Keratinocyte (primary cell): ENCODE results near the gene NR2F1. TPM values are rescaled to one million over a fixed set of nuclear protein-coding genes. Genes with fewer than 3 reads are reported as not detected.

ENCODE experiments used
- DNase-seq: peaks from one replicate; pipeline ENCODE4 v3.0.0-alpha.2; 2011; ENCODE audit warnings: low read depth, missing footprints, low spot score
- FAIRE-seq: peaks from 2 replicates; lab custom pipeline; 2011; peaks lifted over from hg19 to GRCh38; lab: Jason Lieb, UNC
- H2AFZ ChIP-seq: 2 replicates; pipeline ENCODE4 v1.6.0; 2012; ENCODE audit warnings: low read length, control low read depth, inconsistent platforms; ENCODE audit not compliant: control insufficient read depth
- H3K27ac ChIP-seq: 2 replicates; pipeline ENCODE4 v1.5.1; 2011; ENCODE audit warnings: low read length; ENCODE audit not compliant: control insufficient read depth, insufficient read depth
- H3K27me3 ChIP-seq: 3 replicates; pipeline ENCODE4 v1.6.0; 2011; ENCODE audit warnings: low read length; ENCODE audit not compliant: control insufficient read depth, insufficient read depth; ENCODE audit errors: extremely low read depth
- H3K36me3 ChIP-seq, 2 experiments: 2 replicates in 1 of 2; 3 replicates in 1 of 2; pipeline ENCODE4 v1.5.1; 2011; ENCODE audit warnings: low read length in 2 of 2, mild to moderate bottlenecking in 1 of 2; ENCODE audit not compliant: control insufficient read depth in 2 of 2, insufficient read depth in 2 of 2; ENCODE audit errors: extremely low read depth in 1 of 2
- H3K4me1 ChIP-seq: 3 replicates; pipeline ENCODE4 v1.5.1; 2011; ENCODE audit warnings: low read length; ENCODE audit not compliant: control insufficient read depth, insufficient read depth; ENCODE audit errors: extremely low read depth
- H3K4me2 ChIP-seq: 3 replicates; pipeline ENCODE4 v1.6.0; 2011; ENCODE audit warnings: low read depth, low read length; ENCODE audit not compliant: control insufficient read depth, insufficient read depth; ENCODE audit errors: extremely low read depth
- H3K4me3 ChIP-seq, 3 experiments: fragments of 200-600 bp in 1 of 3; sonication (generic) in 1 of 3; 2 replicates in 2 of 3; 3 replicates in 1 of 3; pipeline ENCODE4 v1.5.1; 2011 to 2016; ENCODE audit warnings: low read length in 3 of 3, mild to moderate bottlenecking in 3 of 3, control low read depth in 2 of 3, inconsistent platforms in 1 of 3, low read depth in 1 of 3, mixed read lengths in 1 of 3, mixed run types in 1 of 3, moderate library complexity in 1 of 3; ENCODE audit not compliant: control insufficient read depth in 2 of 3, insufficient read depth in 2 of 3; ENCODE audit errors: extremely low read depth in 1 of 3
- H3K79me2 ChIP-seq: 2 replicates; pipeline ENCODE4 v1.6.0; 2012; ENCODE audit warnings: low read length; ENCODE audit not compliant: control insufficient read depth, insufficient read depth
- H3K9ac ChIP-seq: 3 replicates; pipeline ENCODE4 v1.6.0; 2011; ENCODE audit warnings: low read length; ENCODE audit not compliant: control insufficient read depth, insufficient read depth; ENCODE audit errors: extremely low read depth
- H3K9me1 ChIP-seq: 3 replicates; pipeline ENCODE4 v1.6.0; 2011; ENCODE audit warnings: low read length; ENCODE audit not compliant: control insufficient read depth, insufficient read depth; ENCODE audit errors: extremely low read depth
- H3K9me3 ChIP-seq: 2 replicates; pipeline ENCODE4 v1.5.1; 2012; ENCODE audit warnings: low read depth, low read length; ENCODE audit not compliant: control insufficient read depth
- H4K20me1 ChIP-seq: 3 replicates; pipeline ENCODE4 v1.6.0; 2011; ENCODE audit warnings: low read length; ENCODE audit not compliant: control insufficient read depth, insufficient read depth; ENCODE audit errors: extremely low read depth
- EZH2 ChIP-seq: IDR thresholded peaks from one replicate; pipeline ENCODE4 v1.6.1; 2012; ENCODE audit warnings: inconsistent platforms, mild to moderate bottlenecking, low read length, moderate library complexity
- dilution Hi-C: fragments of 300-500 bp; cut with MboI; formaldehyde crosslinking; loops from one replicate; pipeline ENCODE4 v1.7.0; 2020; ENCODE audit warnings: low sequenced_read_pairs; ENCODE audit not compliant: extremely low pct_ligation_motif_present
- polyA plus RNA-seq, 5 experiments: library from polyadenylated mRNA; depleted of rRNA in 3 of 5; stranded (reverse) in 3 of 5; stranded (forward) in 1 of 5; unstranded in 1 of 5; fragments of >200 nt; gene quantifications; 1 replicate in 1 of 5; 2 replicates in 3 of 5; 3 replicates in 1 of 5; pipeline versions ENCODE4 v1.2.1 to v1.2.3, GENCODE V29; 2011 to 2012; ENCODE audit warnings: missing spikeins in 2 of 5, low read depth in 1 of 5, low replicate concordance in 1 of 5
- TF ChIP-seq, protein P1 (sequence below), 3 experiments: IDR thresholded peaks in 1 of 3; conservative IDR thresholded peaks in 1 of 3; optimal IDR thresholded peaks in 1 of 3; 2 replicates in 2 of 3; 3 replicates in 1 of 3; pipeline versions ENCODE3 to v1.5.1; 2011; ENCODE audit warnings: low read length in 3 of 3, mild to moderate bottlenecking in 3 of 3, moderate library complexity in 2 of 3, control low read depth in 1 of 3, inconsistent platforms in 1 of 3; ENCODE audit not compliant: insufficient read depth in 2 of 3; ENCODE audit errors: extremely low read depth in 1 of 3

The NR2F1 gene
- polyA plus RNA-seq, 1 donor (not counting 4 experiments of a cell fraction or from before 2014, with no cell fraction given), result not detected

DNA sequence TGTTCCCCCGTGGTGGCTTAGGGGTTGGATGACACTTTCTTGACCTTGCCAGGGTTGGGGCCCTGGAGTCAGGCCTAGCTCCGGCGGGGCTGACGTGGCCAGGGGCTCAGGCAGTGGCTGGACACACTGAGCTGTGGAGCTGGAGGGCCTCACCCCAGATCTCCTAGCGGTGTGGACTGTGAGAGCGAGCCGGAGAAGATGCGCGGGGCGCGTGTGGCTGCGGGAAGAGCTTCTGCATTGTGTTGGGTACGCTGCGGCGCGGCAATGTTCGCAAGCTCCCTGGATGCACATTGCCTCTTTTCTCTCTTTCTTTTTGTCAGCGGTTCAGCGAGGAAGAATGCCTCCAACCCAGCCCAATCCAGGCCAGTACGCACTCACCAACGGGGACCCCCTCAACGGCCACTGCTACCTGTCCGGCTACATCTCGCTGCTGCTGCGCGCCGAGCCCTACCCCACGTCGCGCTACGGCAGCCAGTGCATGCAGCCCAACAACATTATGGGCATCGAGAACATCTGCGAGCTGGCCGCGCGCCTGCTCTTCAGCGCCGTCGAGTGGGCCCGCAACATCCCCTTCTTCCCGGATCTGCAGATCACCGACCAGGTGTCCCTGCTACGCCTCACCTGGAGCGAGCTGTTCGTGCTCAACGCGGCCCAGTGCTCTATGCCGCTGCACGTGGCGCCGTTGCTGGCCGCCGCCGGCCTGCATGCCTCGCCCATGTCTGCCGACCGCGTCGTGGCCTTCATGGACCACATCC, 4.8 kb downstream of the NR2F1 start:
- no peak overlapping the region for H3K4me2 ChIP-seq
- DNase-seq (no peak), FAIRE-seq (no peak)
- peak; percentile 98 for TF ChIP-seq EZH2
- TF ChIP-seq, protein P1, sequence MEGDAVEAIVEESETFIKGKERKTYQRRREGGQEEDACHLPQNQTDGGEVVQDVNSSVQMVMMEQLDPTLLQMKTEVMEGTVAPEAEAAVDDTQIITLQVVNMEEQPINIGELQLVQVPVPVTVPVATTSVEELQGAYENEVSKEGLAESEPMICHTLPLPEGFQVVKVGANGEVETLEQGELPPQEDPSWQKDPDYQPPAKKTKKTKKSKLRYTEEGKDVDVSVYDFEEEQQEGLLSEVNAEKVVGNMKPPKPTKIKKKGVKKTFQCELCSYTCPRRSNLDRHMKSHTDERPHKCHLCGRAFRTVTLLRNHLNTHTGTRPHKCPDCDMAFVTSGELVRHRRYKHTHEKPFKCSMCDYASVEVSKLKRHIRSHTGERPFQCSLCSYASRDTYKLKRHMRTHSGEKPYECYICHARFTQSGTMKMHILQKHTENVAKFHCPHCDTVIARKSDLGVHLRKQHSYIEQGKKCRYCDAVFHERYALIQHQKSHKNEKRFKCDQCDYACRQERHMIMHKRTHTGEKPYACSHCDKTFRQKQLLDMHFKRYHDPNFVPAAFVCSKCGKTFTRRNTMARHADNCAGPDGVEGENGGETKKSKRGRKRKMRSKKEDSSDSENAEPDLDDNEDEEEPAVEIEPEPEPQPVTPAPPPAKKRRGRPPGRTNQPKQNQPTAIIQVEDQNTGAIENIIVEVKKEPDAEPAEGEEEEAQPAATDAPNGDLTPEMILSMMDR (optimal IDR thresholded peaks at IDR 0.05 in 1 of 3, IDR thresholded peaks at IDR 0.05 in 1 of 3, conservative IDR thresholded peaks at IDR 0.05 in 1 of 3; ENCODE audit: extremely low read depth in 1 of 3, insufficient read depth in 2 of 3, low read length in 3 of 3), result no peak
- H3K79me2 ChIP-seq, result no peaks in the 10 kb centered on the region
- no peaks in the 10 kb centered on the region for H4K20me1 ChIP-seq
- H3K9me1 ChIP-seq, result no peaks in the 10 kb centered on the region
- no peak overlapping the region for H3K9ac ChIP-seq
- peaks cover 8% of the 10 kb centered on the region for H3K9me3 ChIP-seq
- H3K36me3 ChIP-seq, result no peaks in the 10 kb centered on the region
- dilution Hi-C loops, result no loop called here
- peaks cover 64% of the 10 kb centered on the region for H3K27me3 ChIP-seq
- no peak overlapping the region for H3K27ac ChIP-seq
- H3K4me1 ChIP-seq, result no peaks in the 10 kb centered on the region
- no peak overlapping the region for H2AFZ ChIP-seq
- no peak overlapping the region for H3K4me3 ChIP-seq

GRCh38 chr5:93588352-93589151, 5.5 kb downstream of the NR2F1 start:
- no peak overlapping the region for H3K27ac ChIP-seq
- no peak for FAIRE-seq
- H3K79me2 ChIP-seq, result no peaks in the 10 kb centered on the region
- H3K9me3 ChIP-seq, result peaks cover 8% of the 10 kb centered on the region
- no peaks in the 10 kb centered on the region for H3K36me3 ChIP-seq
- H3K9ac ChIP-seq, result no peak overlapping the region
- H2AFZ ChIP-seq, result no peak overlapping the region
- DNase-seq, result no peak
- TF ChIP-seq, protein P1 (optimal IDR thresholded peaks at IDR 0.05 in 1 of 3, IDR thresholded peaks at IDR 0.05 in 1 of 3, conservative IDR thresholded peaks at IDR 0.05 in 1 of 3; ENCODE audit: extremely low read depth in 1 of 3, insufficient read depth in 2 of 3, low read length in 3 of 3), result no peak
- no peak for TF ChIP-seq EZH2
- dilution Hi-C loops, result no loop called here
- no peak overlapping the region for H3K4me2 ChIP-seq
- H3K27me3 ChIP-seq, result peaks cover 64% of the 10 kb centered on the region
- H3K4me3 ChIP-seq, result no peak overlapping the region
- no peaks in the 10 kb centered on the region for H3K9me1 ChIP-seq
- H3K4me1 ChIP-seq, result no peaks in the 10 kb centered on the region
- H4K20me1 ChIP-seq, result no peaks in the 10 kb centered on the region
